Measurements from ENCODE around the gene WDR6. TPM values are rescaled to one million over a fixed set of nuclear protein-coding genes. Genes with fewer than 3 reads are reported as not detected.

Gene WDR6
- total and polyA plus RNA-seq, 9 of the 15 experiments (the other 6 are each of a cell fraction or from before 2014, with no cell fraction given): 8.9 to 90.6 (median 44.7) TPM

DNA sequence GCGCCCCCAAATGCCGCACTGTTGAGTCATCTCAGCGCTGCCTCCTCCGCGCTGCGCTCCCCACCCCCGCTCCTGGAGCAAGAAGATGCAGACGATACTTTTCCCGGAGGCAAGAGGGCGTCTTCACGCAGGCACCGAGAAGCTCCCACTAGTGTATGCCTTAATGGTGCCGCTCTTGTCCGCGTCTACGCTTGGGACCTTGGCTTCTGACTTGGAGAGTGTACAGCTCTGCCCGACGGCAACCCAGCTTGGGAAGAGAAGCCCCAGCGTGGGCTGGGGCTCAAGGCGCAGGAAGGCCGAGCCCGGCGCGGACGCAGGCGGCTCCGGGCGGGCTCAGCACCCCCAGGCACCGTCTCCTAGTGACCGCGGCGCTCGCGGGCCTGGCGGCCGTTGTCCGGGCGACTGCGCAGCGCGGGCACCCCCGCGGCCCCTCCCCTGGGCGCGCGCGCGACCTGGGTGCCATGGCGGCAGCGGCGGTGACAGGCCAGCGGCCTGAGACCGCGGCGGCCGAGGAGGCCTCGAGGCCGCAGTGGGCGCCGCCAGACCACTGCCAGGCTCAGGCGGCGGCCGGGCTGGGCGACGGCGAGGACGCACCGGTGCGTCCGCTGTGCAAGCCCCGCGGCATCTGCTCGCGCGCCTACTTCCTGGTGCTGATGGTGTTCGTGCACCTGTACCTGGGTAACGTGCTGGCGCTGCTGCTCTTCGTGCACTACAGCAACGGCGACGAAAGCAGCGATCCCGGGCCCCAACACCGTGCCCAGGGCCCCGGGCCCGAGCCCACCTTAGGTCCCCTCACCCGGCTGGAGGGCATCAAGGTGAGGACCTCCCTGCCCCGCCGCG is 17.2 kb upstream of the WDR6 start, which contains the start of gene P4HTM (continued):
- TF ChIP-seq, protein P1, sequence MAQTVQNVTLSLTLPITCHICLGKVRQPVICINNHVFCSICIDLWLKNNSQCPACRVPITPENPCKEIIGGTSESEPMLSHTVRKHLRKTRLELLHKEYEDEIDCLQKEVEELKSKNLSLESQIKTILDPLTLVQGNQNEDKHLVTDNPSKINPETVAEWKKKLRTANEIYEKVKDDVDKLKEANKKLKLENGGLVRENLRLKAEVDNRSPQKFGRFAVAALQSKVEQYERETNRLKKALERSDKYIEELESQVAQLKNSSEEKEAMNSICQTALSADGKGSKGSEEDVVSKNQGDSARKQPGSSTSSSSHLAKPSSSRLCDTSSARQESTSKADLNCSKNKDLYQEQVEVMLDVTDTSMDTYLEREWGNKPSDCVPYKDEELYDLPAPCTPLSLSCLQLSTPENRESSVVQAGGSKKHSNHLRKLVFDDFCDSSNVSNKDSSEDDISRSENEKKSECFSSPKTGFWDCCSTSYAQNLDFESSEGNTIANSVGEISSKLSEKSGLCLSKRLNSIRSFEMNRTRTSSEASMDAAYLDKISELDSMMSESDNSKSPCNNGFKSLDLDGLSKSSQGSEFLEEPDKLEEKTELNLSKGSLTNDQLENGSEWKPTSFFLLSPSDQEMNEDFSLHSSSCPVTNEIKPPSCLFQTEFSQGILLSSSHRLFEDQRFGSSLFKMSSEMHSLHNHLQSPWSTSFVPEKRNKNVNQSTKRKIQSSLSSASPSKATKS (CRISPR knock-in tag; IDR thresholded peaks at IDR 0.05): no peak
- TF ChIP-seq GABPB1 (CRISPR knock-in tag; IDR thresholded peaks at IDR 0.05) (no peak), PHF20 (IDR thresholded peaks at IDR 0.05; ENCODE audit: partially characterized antibody) (peak; percentile 56), KLF10 (CRISPR knock-in tag; IDR thresholded peaks at IDR 0.05) (no peak), NFIC (IDR thresholded peaks at IDR 0.05) (0 out of 2 replicates have a peak, but pooled peaks have one; percentile 19), TBL1XR1 (IDR thresholded peaks at IDR 0.05; ENCODE audit: low read length in 2 of 2) (peak in 1 of 2 experiments; percentile 60; a peak in 1 of 4 replicates), KLF13 (tag; IDR thresholded peaks at IDR 0.05; ENCODE audit: borderline replicate concordance, low read depth) (no peak), ZBTB8A (IDR thresholded peaks at IDR 0.05; ENCODE audit: partially characterized antibody) (no peak), KHSRP (IDR thresholded peaks at IDR 0.05) (no peak), TRIM24 (IDR thresholded peaks at IDR 0.05) (0 out of 4 replicates have a peak, but pooled peaks of 1 of the 2 experiments have one; percentile 19), ZNF217 (CRISPR knock-in tag; IDR thresholded peaks at IDR 0.05) (no peak), ZFX (CRISPR knock-in tag; IDR thresholded peaks at IDR 0.05) (no peak), CBFA2T3 (IDR thresholded peaks at IDR 0.05) (peak; percentile 49), MAFF (IDR thresholded peaks at IDR 0.05; ENCODE audit: low read length) (no peak), ZNF354B (CRISPR knock-in tag; IDR thresholded peaks at IDR 0.05) (no peak), HLTF (IDR thresholded peaks at IDR 0.05) (no peak), LARP7 (IDR thresholded peaks at IDR 0.05) (no peak)
- TF ChIP-seq, protein P2, sequence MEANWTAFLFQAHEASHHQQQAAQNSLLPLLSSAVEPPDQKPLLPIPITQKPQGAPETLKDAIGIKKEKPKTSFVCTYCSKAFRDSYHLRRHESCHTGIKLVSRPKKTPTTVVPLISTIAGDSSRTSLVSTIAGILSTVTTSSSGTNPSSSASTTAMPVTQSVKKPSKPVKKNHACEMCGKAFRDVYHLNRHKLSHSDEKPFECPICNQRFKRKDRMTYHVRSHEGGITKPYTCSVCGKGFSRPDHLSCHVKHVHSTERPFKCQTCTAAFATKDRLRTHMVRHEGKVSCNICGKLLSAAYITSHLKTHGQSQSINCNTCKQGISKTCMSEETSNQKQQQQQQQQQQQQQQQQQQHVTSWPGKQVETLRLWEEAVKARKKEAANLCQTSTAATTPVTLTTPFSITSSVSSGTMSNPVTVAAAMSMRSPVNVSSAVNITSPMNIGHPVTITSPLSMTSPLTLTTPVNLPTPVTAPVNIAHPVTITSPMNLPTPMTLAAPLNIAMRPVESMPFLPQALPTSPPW (CRISPR knock-in tag; IDR thresholded peaks at IDR 0.05): peak; percentile 62
- TF ChIP-seq, protein P3, sequence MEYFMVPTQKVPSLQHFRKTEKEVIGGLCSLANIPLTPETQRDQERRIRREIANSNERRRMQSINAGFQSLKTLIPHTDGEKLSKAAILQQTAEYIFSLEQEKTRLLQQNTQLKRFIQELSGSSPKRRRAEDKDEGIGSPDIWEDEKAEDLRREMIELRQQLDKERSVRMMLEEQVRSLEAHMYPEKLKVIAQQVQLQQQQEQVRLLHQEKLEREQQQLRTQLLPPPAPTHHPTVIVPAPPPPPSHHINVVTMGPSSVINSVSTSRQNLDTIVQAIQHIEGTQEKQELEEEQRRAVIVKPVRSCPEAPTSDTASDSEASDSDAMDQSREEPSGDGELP (CRISPR knock-in tag; IDR thresholded peaks at IDR 0.05; ENCODE audit: borderline replicate concordance): peak; percentile 58; the same call in 1 of the 2 replicates
- TF ChIP-seq, protein P4, sequence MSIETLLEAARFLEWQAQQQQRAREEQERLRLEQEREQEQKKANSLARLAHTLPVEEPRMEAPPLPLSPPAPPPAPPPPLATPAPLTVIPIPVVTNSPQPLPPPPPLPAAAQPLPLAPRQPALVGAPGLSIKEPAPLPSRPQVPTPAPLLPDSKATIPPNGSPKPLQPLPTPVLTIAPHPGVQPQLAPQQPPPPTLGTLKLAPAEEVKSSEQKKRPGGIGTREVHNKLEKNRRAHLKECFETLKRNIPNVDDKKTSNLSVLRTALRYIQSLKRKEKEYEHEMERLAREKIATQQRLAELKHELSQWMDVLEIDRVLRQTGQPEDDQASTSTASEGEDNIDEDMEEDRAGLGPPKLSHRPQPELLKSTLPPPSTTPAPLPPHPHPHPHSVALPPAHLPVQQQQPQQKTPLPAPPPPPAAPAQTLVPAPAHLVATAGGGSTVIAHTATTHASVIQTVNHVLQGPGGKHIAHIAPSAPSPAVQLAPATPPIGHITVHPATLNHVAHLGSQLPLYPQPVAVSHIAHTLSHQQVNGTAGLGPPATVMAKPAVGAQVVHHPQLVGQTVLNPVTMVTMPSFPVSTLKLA (conservative IDR thresholded peaks at IDR 0.05): peak in 1 of 2 experiments; percentile 47; a peak in 1 of 4 replicates
